K562 (cell line): ENCODE data around the gene GTPBP2. TPM values are rescaled to one million over a fixed set of nuclear protein-coding genes. Genes with fewer than 3 reads are reported as not detected.

ENCODE experiments used
- ETV6 ChIP-seq, 3 experiments: fragments of 150-350 bp in 1 of 3; sonication (generic) in 1 of 3; formaldehyde crosslinking in 1 of 3; IDR thresholded peaks; 2 replicates each; pipeline versions ENCODE4 v1.6.1 to v1.8.0; 2014 to 2022; ENCODE audit warnings: borderline replicate concordance in 2 of 3, low read depth in 2 of 3, antibody characterized with exemption in 1 of 3, low read length in 1 of 3, mild to moderate bottlenecking in 1 of 3, missing genetic modification reagents in 1 of 3
- HMBOX1 ChIP-seq: sonication (generic); IDR thresholded peaks from 2 replicates; pipeline ENCODE4 v1.6.1; 2016
- MECOM ChIP-seq: fragments of 250-450 bp; sonication (Bioruptor Pico); IDR thresholded peaks from 2 replicates; pipeline ENCODE4 v1.8.0; 2022; ENCODE audit warnings: inconsistent platforms
- NR0B1 ChIP-seq: fragments of 450-650 bp; IDR thresholded peaks from one replicate; pipeline ENCODE4 v1.6.1; 2018; ENCODE audit warnings: mild to moderate bottlenecking, moderate library complexity; ENCODE audit not compliant: partially characterized antibody
- NR2F6 ChIP-seq: fragments of 450-650 bp; formaldehyde crosslinking; IDR thresholded peaks from 2 replicates; pipeline ENCODE4 v1.4.0; 2020; ENCODE audit warnings: mild to moderate bottlenecking
- NRF1 ChIP-seq, 2 experiments: fragments of 450-650 bp; IDR thresholded peaks in 1 of 2; conservative IDR thresholded peaks in 1 of 2; 2 replicates each; pipeline ENCODE4 v1.6.1; 2014; ENCODE audit warnings: mild to moderate bottlenecking in 2 of 2
- PBX2 ChIP-seq, 2 experiments: IDR thresholded peaks in 1 of 2; conservative IDR thresholded peaks in 1 of 2; 2 replicates each; pipeline ENCODE4 v1.6.1; 2016; ENCODE audit warnings: low read depth in 2 of 2, mild to moderate bottlenecking in 1 of 2, missing compliant biosample characterization in 1 of 2, missing genetic modification characterization in 1 of 2, moderate library complexity in 1 of 2
- PHTF2 ChIP-seq: fragments of 250-450 bp; sonication (Bioruptor Pico); IDR thresholded peaks from 2 replicates; pipeline ENCODE4 v1.5.0; 2021; ENCODE audit warnings: mild to moderate bottlenecking
- PPARD ChIP-seq: fragments of 250-450 bp; sonication (Bioruptor Pico); IDR thresholded peaks from 2 replicates; pipeline ENCODE4 v1.8.0; 2022; ENCODE audit warnings: inconsistent platforms, mild to moderate bottlenecking, moderate library complexity
- PTBP1 ChIP-seq: fragments of 200-400 bp; formaldehyde crosslinking; IDR thresholded peaks from 2 replicates; pipeline ENCODE4 v1.6.1; 2017; ENCODE audit warnings: low read depth, low read length
- RHOXF2B ChIP-seq: fragments of 250-450 bp; sonication (Bioruptor Pico); conservative IDR thresholded peaks from 2 replicates; pipeline ENCODE4 v1.5.1; 2021
- ZHX1 ChIP-seq: fragments of 150-350 bp; conservative IDR thresholded peaks from 2 replicates; pipeline ENCODE4 v1.6.1; 2014; ENCODE audit warnings: low read length
- ZNF143 ChIP-seq: sonication (generic); formaldehyde crosslinking; IDR thresholded peaks from 2 replicates; pipeline ENCODE4 v1.9.0; 2022; ENCODE audit warnings: mild to moderate bottlenecking, missing genetic modification reagents
- ZNF165 ChIP-seq: fragments of 250-450 bp; sonication (Bioruptor Pico); IDR thresholded peaks from 2 replicates; pipeline ENCODE4 v1.4.0; 2020; ENCODE audit warnings: borderline replicate concordance
- ZNF184 ChIP-seq: sonication (generic); formaldehyde crosslinking; IDR thresholded peaks from 2 replicates; pipeline ENCODE4 v1.5.0; 2020; ENCODE audit warnings: missing genetic modification reagents
- ZNF24 ChIP-seq: fragments of 450-650 bp; IDR thresholded peaks from 2 replicates; pipeline ENCODE4 v1.6.1; 2016
- polyA plus RNA-seq, 8 experiments: library from polyadenylated mRNA; depleted of rRNA in 4 of 8; stranded (reverse) in 5 of 8; unstranded in 3 of 8; fragments of >200 nt; fragmentation: Nextera tagmentation in 2 of 8; fragmentation: Illumina TruSeq in 1 of 8; extraction: Ambion mirVana in 2 of 8; extraction: Trizol in 1 of 8; gene quantifications; 2 replicates each; pipeline versions ENCODE4 v1.2.1 to v1.2.3, GENCODE V29; 2011 to 2014; ENCODE audit warnings: inconsistent platforms in 1 of 8, missing spikeins in 1 of 8
- total RNA-seq, 7 experiments: library from RNA; depleted of rRNA in 6 of 7; stranded (reverse); fragments of >200 nt in 6 of 7; fragmentation: Illumina TruSeq in 2 of 7; extraction: Trizol in 2 of 7; gene quantifications; 2 replicates each; pipeline versions ENCODE4 v1.2.1 to v1.2.3, GENCODE V29; 2011 to 2021; ENCODE audit warnings: low replicate concordance in 1 of 7

GTPBP2 gene
- total and polyA plus RNA-seq, 9 of the 15 experiments (the other 6 are each of a cell fraction or from before 2014, with no cell fraction given) = 48.4 to 196 (median 111) TPM

- TF ChIP-seq MECOM (CRISPR knock-in tag) (no peak), ZHX1 (no peak), PBX2 (CRISPR knock-in tag; IDR thresholded peaks at IDR 0.05; ENCODE audit: low read depth) (no peak), PBX2 (tag; conservative IDR thresholded peaks at IDR 0.05; ENCODE audit: low read depth) (no peak; the same call in 1 of the 2 replicates), NR2F6 (CRISPR knock-in tag) (0 out of 2 replicates have a peak, but pooled peaks have one; percentile 64), PTBP1 (no peak), NRF1 (conservative IDR thresholded peaks at IDR 0.05 in 1 of 2, IDR thresholded peaks at IDR 0.05 in 1 of 2) (peak; percentile 38 to 52; a peak in 3 of 4 replicates), ZNF184 (no peak), ETV6 (IDR thresholded peaks at IDR 0.05; ENCODE audit: borderline replicate concordance in 1 of 2, low read depth in 2 of 2, low read length in 1 of 2) (no peak), ETV6 (CRISPR knock-in tag; IDR thresholded peaks at IDR 0.05; ENCODE audit: borderline replicate concordance) (no peak), ZNF165 (no peak), PHTF2 (CRISPR knock-in tag) (no peak), PPARD (CRISPR knock-in tag) (no peak), HMBOX1 (no peak), ZNF24 (peak; percentile 99), NR0B1 (no peak), ZNF143 (CRISPR knock-in tag) (no peak), RHOXF2B (no peak)
Measured at GRCh38 chr6:43570876-43571441, 58.1 kb downstream of the GTPBP2 start (continued).
